Fibroblast of lung (primary cell): ENCODE measurements around the gene ITGBL1. TPM values are rescaled to one million over a fixed set of nuclear protein-coding genes. Genes with fewer than 3 reads are reported as not detected.

Experiments used
- DNase-seq, 2 donors: peaks; one replicate each; pipeline versions ENCODE4 v3.0.0 to v3.0.0-alpha.2; 2010; ENCODE audit warnings: low read depth in 2 of 2
- H2AFZ ChIP-seq: 2 replicates; pipeline ENCODE4 v1.5.1; 2012; ENCODE audit warnings: low read length, control low read depth, inconsistent platforms
- H3K27ac ChIP-seq: 2 replicates; pipeline ENCODE4 v1.5.1; 2011; ENCODE audit warnings: low read length, control low read depth; ENCODE audit not compliant: insufficient read depth
- H3K27me3 ChIP-seq: 2 replicates; pipeline ENCODE4 v1.5.1; 2011; ENCODE audit warnings: mild to moderate bottlenecking, low read length; ENCODE audit not compliant: control insufficient read depth, insufficient read depth
- H3K36me3 ChIP-seq: 2 replicates; pipeline ENCODE4 v1.5.1; 2011; ENCODE audit warnings: low read length; ENCODE audit not compliant: control insufficient read depth, insufficient read depth
- H3K4me1 ChIP-seq: 2 replicates; pipeline ENCODE4 v1.5.1; 2011; ENCODE audit warnings: low read length; ENCODE audit not compliant: control insufficient read depth, insufficient read depth; ENCODE audit errors: extremely low read depth
- H3K4me2 ChIP-seq: 2 replicates; pipeline ENCODE4 v1.5.1; 2011; ENCODE audit warnings: low read length, control low read depth; ENCODE audit not compliant: insufficient read depth; ENCODE audit errors: extremely low read depth
- H3K4me3 ChIP-seq, 4 experiments: fragments of 200-600 bp in 1 of 4; sonication (generic) in 1 of 4; replicated peaks in 1 of 4; 2 replicates each; pipeline ENCODE4 v1.5.1; 2011 to 2016; ENCODE audit warnings: low read length in 4 of 4, low read depth in 3 of 4, mild to moderate bottlenecking in 3 of 4, control low read depth in 2 of 4, inconsistent platforms in 1 of 4, mixed read lengths in 1 of 4; ENCODE audit not compliant: insufficient read depth in 1 of 4; ENCODE audit errors: control extremely low read depth in 1 of 4
- H3K79me2 ChIP-seq: 2 replicates; pipeline ENCODE4 v1.5.1; 2012; ENCODE audit warnings: mild to moderate bottlenecking, low read length, inconsistent platforms; ENCODE audit not compliant: control insufficient read depth, insufficient read depth
- H3K9ac ChIP-seq: 2 replicates; pipeline ENCODE4 v1.5.1; 2011; ENCODE audit warnings: mild to moderate bottlenecking, low read length, control low read depth; ENCODE audit not compliant: insufficient read depth
- H3K9me3 ChIP-seq: 2 replicates; pipeline ENCODE4 v1.5.1; 2012; ENCODE audit warnings: low read depth, low read length; ENCODE audit not compliant: control insufficient read depth, insufficient read depth
- H4K20me1 ChIP-seq: 2 replicates; pipeline ENCODE4 v1.5.1; 2011; ENCODE audit warnings: low read length; ENCODE audit not compliant: control insufficient read depth, insufficient read depth; ENCODE audit errors: extremely low read depth
- EZH2 ChIP-seq: IDR thresholded peaks from 2 replicates; pipeline ENCODE4 v1.5.1; 2012; ENCODE audit warnings: low read length, control low read depth, mild to moderate bottlenecking; ENCODE audit errors: missing control alignments
- polyA plus RNA-seq, 2 donors: library from polyadenylated mRNA; depleted of rRNA in 1 of 2; stranded (reverse) in 1 of 2; unstranded in 1 of 2; fragments of >200 nt; gene quantifications; 2 replicates each; pipeline ENCODE4 v1.2.1, GENCODE V29; 2011 to 2012; ENCODE audit warnings: missing spikeins in 1 of 2
- total RNA-seq: library from RNA; depleted of rRNA; stranded (reverse); fragments of >200 nt; gene quantifications from 2 replicates; pipeline ENCODE4 v1.2.1, GENCODE V29; 2014
- TF ChIP-seq, protein P1 (sequence below), 2 donors: IDR thresholded peaks in 1 of 2; conservative IDR thresholded peaks in 1 of 2; 1 replicate in 1 of 2; 2 replicates in 1 of 2; pipeline ENCODE4 v1.5.1; 2011 to 2012; ENCODE audit warnings: low read length in 2 of 2, control low read depth in 1 of 2, inconsistent platforms in 1 of 2, low read depth in 1 of 2, mild to moderate bottlenecking in 1 of 2

ITGBL1 gene
- total and polyA plus RNA-seq, 2 donors (not counting 1 experiment from before 2014, with no cell fraction given): 45.1 to 87.4 TPM

DNA sequence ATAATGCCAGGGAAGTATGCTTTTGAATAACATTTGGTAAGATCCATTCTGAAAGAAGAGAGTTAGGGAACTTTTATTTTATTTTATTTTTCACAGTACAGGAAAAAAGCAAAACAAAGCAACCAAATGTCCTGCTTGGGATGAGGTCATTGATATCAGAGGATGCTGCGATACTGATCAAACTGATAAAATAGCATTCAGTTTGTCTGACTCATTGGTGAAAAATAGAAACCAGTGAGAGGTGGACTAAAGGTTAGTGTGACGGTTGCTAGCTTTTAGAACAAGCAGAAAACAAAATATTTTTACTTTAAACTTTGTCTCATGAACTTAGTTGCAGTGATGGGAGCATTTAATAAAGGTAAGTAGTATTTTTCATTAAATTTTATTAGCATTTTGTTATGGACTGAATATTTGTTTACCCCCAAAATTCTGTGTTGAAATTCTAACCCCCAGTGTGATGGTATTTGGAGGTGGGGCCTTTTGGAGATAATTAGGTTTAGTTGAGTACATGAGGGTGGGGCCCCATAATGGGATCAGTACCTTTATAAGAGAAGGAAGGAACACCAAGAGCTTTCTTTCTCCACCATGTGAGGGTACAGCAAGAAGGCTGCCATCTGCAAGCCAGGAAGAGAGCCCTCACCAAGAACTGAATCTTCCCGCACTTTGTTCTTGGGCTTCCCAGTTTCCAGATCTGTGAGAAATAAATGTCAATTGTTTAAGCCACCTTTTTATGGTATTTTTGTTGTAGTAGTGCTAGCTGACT, 37.3 kb downstream of the ITGBL1 start:
- Histone ChIP-seq H3K9me3 (no peaks in the 10 kb centered on the region), H3K9ac (no peak overlapping the region), H2AFZ (no peak overlapping the region), H4K20me1 (no peaks in the 10 kb centered on the region), H3K36me3 (no peaks in the 10 kb centered on the region), H3K27ac (no peak overlapping the region), H3K27me3 (no peaks in the 10 kb centered on the region), H3K4me1 (peaks cover 2% of the 10 kb centered on the region), H3K4me3 (no peak overlapping the region), H3K4me2 (no peak overlapping the region), H3K79me2 (no peaks in the 10 kb centered on the region)
- peak in 1 of 2 donors; percentile 71 for DNase-seq
- no peak for TF ChIP-seq EZH2
- TF ChIP-seq, protein P1, sequence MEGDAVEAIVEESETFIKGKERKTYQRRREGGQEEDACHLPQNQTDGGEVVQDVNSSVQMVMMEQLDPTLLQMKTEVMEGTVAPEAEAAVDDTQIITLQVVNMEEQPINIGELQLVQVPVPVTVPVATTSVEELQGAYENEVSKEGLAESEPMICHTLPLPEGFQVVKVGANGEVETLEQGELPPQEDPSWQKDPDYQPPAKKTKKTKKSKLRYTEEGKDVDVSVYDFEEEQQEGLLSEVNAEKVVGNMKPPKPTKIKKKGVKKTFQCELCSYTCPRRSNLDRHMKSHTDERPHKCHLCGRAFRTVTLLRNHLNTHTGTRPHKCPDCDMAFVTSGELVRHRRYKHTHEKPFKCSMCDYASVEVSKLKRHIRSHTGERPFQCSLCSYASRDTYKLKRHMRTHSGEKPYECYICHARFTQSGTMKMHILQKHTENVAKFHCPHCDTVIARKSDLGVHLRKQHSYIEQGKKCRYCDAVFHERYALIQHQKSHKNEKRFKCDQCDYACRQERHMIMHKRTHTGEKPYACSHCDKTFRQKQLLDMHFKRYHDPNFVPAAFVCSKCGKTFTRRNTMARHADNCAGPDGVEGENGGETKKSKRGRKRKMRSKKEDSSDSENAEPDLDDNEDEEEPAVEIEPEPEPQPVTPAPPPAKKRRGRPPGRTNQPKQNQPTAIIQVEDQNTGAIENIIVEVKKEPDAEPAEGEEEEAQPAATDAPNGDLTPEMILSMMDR (conservative IDR thresholded peaks at IDR 0.05 in 1 of 2, IDR thresholded peaks at IDR 0.05 in 1 of 2; ENCODE audit: low read depth in 1 of 2, low read length in 2 of 2): no peak

DNA sequence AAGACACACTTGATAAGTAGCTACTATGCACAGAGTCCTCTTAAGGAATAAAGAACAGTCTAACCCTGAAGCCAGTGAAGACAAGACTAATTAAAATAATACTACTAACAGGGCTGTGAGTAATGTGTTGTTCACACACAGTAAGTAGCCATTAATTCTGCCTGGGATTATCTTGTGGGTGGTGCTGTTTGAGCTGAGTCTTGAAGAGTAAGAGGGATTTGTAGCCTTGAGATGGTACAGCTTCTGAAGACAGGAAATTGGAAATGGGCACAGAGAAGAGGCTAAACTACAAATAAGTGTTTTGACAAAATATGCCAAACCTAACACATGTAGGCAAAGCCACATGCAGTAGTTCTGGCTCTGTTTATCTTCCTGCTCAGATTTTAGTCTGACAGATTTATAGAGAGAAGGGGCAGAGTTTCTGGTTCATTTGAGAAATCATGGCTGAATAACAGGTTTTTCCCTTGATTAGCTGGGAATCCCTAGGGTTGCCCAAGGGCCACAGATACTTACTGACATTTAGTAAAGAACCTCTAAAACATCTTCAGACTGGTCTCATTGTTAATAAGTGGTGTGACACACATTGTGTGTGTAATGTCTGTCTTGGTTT, 38.0 kb downstream of the ITGBL1 start:
- DNase-seq: peak in 1 of 2 donors; percentile 40
- no peak for TF ChIP-seq EZH2
- TF ChIP-seq, protein P1 (conservative IDR thresholded peaks at IDR 0.05 in 1 of 2, IDR thresholded peaks at IDR 0.05 in 1 of 2; ENCODE audit: low read depth in 1 of 2, low read length in 2 of 2): no peak
- H3K4me2 ChIP-seq: no peak overlapping the region
- H3K79me2 ChIP-seq: no peaks in the 10 kb centered on the region
- H3K9ac ChIP-seq: no peak overlapping the region
- H3K27me3 ChIP-seq: no peaks in the 10 kb centered on the region
- H3K36me3 ChIP-seq: no peaks in the 10 kb centered on the region
- no peaks in the 10 kb centered on the region for H4K20me1 ChIP-seq
- no peak overlapping the region for H3K4me3 ChIP-seq
- H3K4me1 ChIP-seq: peaks cover 2% of the 10 kb centered on the region
- H2AFZ ChIP-seq: no peak overlapping the region
- no peak overlapping the region for H3K27ac ChIP-seq
- H3K9me3 ChIP-seq: no peaks in the 10 kb centered on the region

DNA sequence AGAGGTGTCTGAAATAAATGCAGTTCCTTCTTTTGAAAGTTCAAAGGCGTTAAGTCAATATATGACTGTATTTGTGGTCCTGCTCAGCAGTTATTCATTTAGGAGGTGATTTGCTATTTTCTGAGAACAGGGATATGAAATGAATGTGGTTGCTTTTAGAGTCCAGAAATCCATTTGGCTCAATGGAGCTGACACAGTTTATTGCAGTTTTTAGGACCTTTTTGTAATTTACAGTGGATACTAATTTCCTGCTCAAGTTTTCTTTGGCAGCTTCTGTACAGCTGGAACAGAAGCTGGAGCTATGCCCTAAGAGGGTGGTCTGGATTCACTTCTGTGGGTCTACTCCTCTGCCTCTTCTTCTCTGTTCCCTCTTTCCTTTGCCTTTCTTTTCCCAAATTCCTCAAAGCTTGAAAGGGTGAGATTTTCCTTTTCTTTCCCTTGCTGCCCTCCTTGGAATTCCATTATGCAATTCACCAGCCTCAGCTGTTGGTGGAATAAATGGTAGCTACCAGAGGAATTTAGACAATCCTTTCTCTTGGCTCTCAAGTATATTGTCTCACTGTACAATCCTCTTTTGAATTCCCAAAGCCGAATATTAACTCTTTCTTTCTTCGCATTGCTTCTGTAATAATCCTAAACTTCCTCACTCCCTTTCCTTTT, 39.9 kb downstream of the ITGBL1 start:
- Histone ChIP-seq H2AFZ (no peak overlapping the region), H3K9me3 (no peaks in the 10 kb centered on the region), H3K9ac (no peak overlapping the region), H3K4me1 (peaks cover 2% of the 10 kb centered on the region), H3K4me3 (no peak overlapping the region), H3K27me3 (no peaks in the 10 kb centered on the region), H4K20me1 (no peaks in the 10 kb centered on the region), H3K79me2 (no peaks in the 10 kb centered on the region), H3K27ac (no peak overlapping the region), H3K36me3 (no peaks in the 10 kb centered on the region), H3K4me2 (no peak overlapping the region)
- DNase-seq: peak in 1 of 2 donors; percentile 71
- TF ChIP-seq, protein P1 (conservative IDR thresholded peaks at IDR 0.05 in 1 of 2, IDR thresholded peaks at IDR 0.05 in 1 of 2; ENCODE audit: low read depth in 1 of 2, low read length in 2 of 2): no peak
- TF ChIP-seq EZH2: no peak
